Measurements from ENCODE around the gene JARID2.

- TF ChIP-seq MAZ (IDR thresholded peaks at IDR 0.05; ENCODE audit: borderline replicate concordance, low read depth, low read length) (no peak), USF2 (IDR thresholded peaks at IDR 0.05; ENCODE audit: low read depth, low read length) (no peak), CTCF (conservative IDR thresholded peaks at IDR 0.05; ENCODE audit: low read depth, low read length) (no peak), FOS (IDR thresholded peaks at IDR 0.05; ENCODE audit: low read depth, low read length) (no peak), POLR2A (IDR thresholded peaks at IDR 0.05; ENCODE audit: low read depth, low read length) (no peak), RAD21 (IDR thresholded peaks at IDR 0.05; ENCODE audit: low read length) (no peak), RCOR1 (IDR thresholded peaks at IDR 0.05; ENCODE audit: insufficient replicate concordance, low read length) (no peak), SMC3 (IDR thresholded peaks at IDR 0.05; ENCODE audit: low read depth, low read length) (no peak), MAFK (IDR thresholded peaks at IDR 0.05; ENCODE audit: low read depth, low read length) (no peak), ELK1 (IDR thresholded peaks at IDR 0.05; ENCODE audit: borderline replicate concordance, low read depth, low read length) (no peak), CHD1 (IDR thresholded peaks at IDR 0.05; ENCODE audit: low read depth, low read length) (no peak), MXI1 (IDR thresholded peaks at IDR 0.05; ENCODE audit: borderline replicate concordance, low read depth, low read length) (no peak), CEBPB (IDR thresholded peaks at IDR 0.05; ENCODE audit: low read depth, low read length) (no peak)
These were observed 207.3 kb downstream of the JARID2 start for GRCh38 chr6:15453186-15453585.
